ENCODE data around the gene PGC. TPM values are rescaled to one million over a fixed set of nuclear protein-coding genes. Genes with fewer than 3 reads are reported as not detected.

PGC gene
- total RNA-seq, 1 donor from 2014 or later, result not detected

GRCh38 chr6:41691426-41692079 is 55.6 kb downstream of the PGC start:
- Mint-ChIP-seq H3K4me1 (ENCODE audit: low read depth, unreplicated experiment) (no peaks in the 10 kb centered on the region), H3K27ac (ENCODE audit: unreplicated experiment) (no peak overlapping the region), H3K27me3 (ENCODE audit: unreplicated experiment) (peaks cover 8% of the 10 kb centered on the region), H3K36me3 (ENCODE audit: unreplicated experiment) (no peaks in the 10 kb centered on the region), H3K9me3 (ENCODE audit: unreplicated experiment) (peaks cover 2% of the 10 kb centered on the region), H3K4me3 (ENCODE audit: unreplicated experiment) (no peak overlapping the region)
- TF ChIP-seq CTCF (IDR thresholded peaks at IDR 0.05; ENCODE audit: partially characterized antibody, unreplicated experiment), result no peak
- DNase-seq, result no peak

- Mint-ChIP-seq H3K27ac (ENCODE audit: unreplicated experiment) (no peak overlapping the region), H3K9me3 (ENCODE audit: unreplicated experiment) (peaks cover 2% of the 10 kb centered on the region), H3K4me3 (ENCODE audit: unreplicated experiment) (no peak overlapping the region), H3K4me1 (ENCODE audit: low read depth, unreplicated experiment) (no peaks in the 10 kb centered on the region), H3K27me3 (ENCODE audit: unreplicated experiment) (peaks cover 8% of the 10 kb centered on the region), H3K36me3 (ENCODE audit: unreplicated experiment) (no peaks in the 10 kb centered on the region)
- TF ChIP-seq CTCF (IDR thresholded peaks at IDR 0.05; ENCODE audit: partially characterized antibody, unreplicated experiment), result no peak
- DNase-seq, result no peak
Observed at GRCh38 chr6:41690541-41691330, 56.5 kb downstream of the PGC start.

- TF ChIP-seq CTCF (IDR thresholded peaks at IDR 0.05; ENCODE audit: partially characterized antibody, unreplicated experiment), result no peak
- H3K36me3 Mint-ChIP-seq (ENCODE audit: unreplicated experiment), result no peaks in the 10 kb centered on the region
- peaks cover 5% of the 10 kb centered on the region for H3K27me3 Mint-ChIP-seq (ENCODE audit: unreplicated experiment)
- H3K4me1 Mint-ChIP-seq (ENCODE audit: low read depth, unreplicated experiment), result no peaks in the 10 kb centered on the region
- no peaks in the 10 kb centered on the region for H3K9me3 Mint-ChIP-seq (ENCODE audit: unreplicated experiment)
- no peak overlapping the region for H3K4me3 Mint-ChIP-seq (ENCODE audit: unreplicated experiment)
- H3K27ac Mint-ChIP-seq (ENCODE audit: unreplicated experiment), result no peak overlapping the region
- no peak for DNase-seq
Observed at GRCh38 chr6:41689171-41690008, 57.8 kb downstream of the PGC start.

GRCh38 chr6:41688256-41688965 is 58.8 kb downstream of the PGC start:
- H3K4me3 Mint-ChIP-seq (ENCODE audit: unreplicated experiment), result no peak overlapping the region
- TF ChIP-seq CTCF (IDR thresholded peaks at IDR 0.05; ENCODE audit: partially characterized antibody, unreplicated experiment), result no peak
- no peaks in the 10 kb centered on the region for H3K36me3 Mint-ChIP-seq (ENCODE audit: unreplicated experiment)
- H3K27me3 Mint-ChIP-seq (ENCODE audit: unreplicated experiment), result peaks cover 5% of the 10 kb centered on the region
- no peak overlapping the region for H3K27ac Mint-ChIP-seq (ENCODE audit: unreplicated experiment)
- DNase-seq, result no peak
- H3K4me1 Mint-ChIP-seq (ENCODE audit: low read depth, unreplicated experiment), result no peaks in the 10 kb centered on the region
- no peaks in the 10 kb centered on the region for H3K9me3 Mint-ChIP-seq (ENCODE audit: unreplicated experiment)
